ENCODE measurements around the gene OPCML.

The OPCML gene

DNA sequence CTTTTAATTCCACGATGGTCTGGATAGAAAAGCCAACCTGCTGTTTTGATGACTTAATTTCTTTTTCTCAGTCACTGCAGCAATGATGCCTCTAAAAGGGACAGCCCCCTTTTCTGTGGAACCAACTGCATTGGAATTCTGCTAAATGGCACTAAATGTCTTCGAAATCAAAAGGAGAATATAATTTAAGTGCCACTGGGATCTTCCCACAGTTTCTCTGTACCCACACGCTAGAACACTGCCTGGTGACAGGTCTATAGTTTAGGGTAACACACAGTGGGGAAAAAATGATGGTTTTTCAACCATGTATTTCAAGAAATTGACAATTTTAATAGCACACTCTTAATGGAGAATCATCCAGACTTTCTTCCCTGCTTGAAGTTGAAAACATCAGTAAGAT is 182.3 kb downstream of the OPCML start:
- DNase-seq = no peak

DNA sequence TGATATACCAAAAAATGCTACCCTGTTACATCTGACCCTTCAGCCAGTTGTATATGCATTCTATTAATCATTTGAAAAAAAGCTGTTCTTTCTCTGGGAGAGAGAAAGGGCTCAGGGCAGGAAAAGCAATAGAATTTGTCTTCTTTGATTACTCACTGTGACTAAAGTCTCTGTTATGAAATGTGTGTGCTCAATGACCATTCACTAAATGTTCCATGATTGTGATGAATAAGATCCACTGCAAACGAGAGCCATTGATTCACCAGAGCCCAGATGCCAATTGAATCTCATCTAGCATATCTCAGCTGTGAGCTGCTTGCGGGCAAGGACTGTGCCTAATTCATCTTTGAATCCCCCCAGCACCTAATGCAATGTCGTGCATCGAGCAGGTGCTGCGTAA is 184.3 kb downstream of the OPCML start:
- no peak for DNase-seq

DNA sequence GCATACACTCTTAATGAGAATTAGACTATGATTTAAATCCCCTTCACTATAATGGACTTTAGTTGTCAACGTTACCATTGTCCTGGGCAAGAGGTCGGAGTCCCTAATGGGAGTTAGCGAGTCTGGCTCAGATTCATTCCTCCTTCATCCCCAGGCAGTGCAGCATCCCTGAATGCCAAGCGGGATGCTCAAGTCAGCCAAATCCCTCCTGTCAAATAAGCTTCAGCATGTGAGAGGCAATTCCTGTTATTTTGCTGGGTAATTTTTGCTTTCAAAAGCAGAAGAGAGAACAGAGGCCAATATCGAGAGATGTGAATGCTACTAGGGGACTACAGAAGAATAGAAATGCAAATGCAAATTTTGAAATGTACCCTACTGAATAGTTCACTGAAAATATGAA is 186.2 kb downstream of the OPCML start:
- no peak for DNase-seq

DNA sequence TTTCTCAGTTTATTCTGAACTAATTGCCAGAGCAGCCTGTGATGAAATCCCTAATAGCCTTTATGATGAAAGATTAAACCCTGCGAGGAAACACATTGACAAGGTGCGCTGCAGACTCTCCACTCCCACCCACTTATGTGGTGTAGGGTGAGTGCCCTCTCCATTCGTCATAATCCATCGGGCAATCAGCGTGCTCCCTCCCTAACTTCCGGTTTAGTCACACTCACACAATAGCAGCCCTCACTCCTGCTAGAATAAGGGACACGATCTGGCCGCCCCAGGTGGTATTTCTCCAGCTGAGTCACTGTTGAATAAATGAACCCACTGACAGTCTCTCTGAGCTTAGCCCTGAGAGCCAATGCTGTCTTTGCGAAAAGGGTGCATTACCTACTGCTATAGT is 188.3 kb downstream of the OPCML start:
- peak; percentile 68 for DNase-seq

DNA sequence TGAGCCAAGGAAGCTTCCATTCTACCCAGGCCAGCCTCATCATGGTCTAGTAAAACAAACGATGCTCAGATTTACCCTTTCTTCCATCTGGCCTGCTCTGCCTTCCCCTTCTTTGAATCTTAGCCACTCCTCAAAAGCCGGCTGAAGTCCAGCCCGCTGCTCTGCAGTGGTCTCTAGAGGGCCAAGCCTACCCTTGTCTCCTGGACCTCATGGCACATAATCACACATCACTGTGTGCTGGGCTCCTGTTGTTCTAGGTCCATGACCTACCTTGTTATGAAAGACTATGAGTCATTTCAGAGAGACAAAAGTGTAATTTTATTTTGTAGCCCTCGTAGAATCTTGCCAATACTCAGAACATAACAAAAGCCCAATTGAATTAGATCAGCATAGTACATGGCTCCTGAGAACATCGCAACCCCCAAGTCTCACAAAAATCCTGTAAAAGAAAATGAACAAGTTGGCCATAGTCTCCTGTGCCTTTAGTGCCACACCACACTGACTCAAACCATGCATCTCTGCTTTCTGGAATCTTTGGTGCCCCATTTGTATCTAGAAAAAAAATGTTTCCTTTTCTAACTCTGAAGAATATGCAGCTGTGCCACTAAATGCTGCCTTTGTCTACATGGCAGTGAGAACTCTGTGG is 192.7 kb downstream of the OPCML start:
- no peak for DNase-seq

DNA sequence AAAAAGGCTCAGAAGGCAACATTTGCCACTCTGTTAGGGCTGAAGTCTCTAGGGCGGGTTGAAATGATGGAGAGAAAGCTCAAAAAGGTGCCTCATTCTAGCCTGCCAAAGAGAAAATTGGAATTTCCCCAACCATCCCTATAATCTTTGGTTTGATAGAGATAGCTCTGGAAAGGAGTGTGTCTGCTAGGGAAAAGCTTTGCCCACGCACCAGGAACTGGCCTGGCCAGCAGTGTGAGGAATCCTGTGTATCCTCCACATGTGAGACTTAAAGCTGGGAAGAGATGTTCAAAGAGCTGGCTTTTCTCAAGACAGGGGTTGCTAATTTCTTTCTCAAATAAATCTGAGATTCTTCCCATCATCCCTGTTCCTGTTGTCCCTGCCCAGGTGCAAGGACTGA is 193.7 kb downstream of the OPCML start:
- no peak for DNase-seq

DNA sequence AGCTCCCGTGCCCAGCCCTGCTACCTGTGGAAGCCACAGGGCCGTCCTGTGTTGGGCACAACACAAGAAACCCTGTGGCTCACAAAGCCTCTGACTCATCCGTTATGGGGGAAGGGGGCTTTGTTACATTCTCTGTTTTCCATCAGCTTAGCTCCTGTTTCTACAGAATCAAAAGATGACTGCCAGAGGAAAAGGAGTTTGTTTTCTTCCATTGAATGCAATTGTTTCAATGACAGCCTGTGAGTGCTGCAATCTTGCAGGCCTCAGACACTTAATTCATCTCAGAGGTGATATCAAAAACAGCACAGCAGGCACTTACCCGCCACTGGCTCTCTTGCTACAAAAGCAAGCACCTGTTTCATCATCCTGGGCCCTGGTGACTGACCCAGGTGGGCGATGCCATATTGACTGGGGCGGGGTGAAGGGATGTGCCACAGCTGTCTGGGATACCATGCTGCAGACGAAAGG is 194.3 kb downstream of the OPCML start:
- DNase-seq = no peak

DNA sequence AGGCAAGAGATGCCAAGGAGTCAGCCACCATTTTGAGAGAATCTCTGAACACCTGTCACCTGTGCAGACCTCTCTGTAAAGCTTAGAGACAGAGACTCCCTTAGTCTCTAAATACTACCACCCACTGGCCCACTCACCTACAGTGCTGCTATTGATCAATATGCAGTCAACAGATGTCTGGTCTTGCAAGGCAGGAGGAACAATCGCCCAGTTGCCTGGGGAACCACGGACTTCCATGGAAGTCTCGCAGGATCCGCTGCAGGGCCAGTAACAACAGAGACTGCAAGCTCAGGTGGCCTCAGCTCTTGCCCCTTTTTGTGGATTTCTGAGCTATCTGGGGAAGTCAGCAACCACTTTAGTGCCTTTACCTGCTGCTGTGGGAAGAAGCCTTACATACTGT is 195.1 kb downstream of the OPCML start:
- no peak for DNase-seq

DNA sequence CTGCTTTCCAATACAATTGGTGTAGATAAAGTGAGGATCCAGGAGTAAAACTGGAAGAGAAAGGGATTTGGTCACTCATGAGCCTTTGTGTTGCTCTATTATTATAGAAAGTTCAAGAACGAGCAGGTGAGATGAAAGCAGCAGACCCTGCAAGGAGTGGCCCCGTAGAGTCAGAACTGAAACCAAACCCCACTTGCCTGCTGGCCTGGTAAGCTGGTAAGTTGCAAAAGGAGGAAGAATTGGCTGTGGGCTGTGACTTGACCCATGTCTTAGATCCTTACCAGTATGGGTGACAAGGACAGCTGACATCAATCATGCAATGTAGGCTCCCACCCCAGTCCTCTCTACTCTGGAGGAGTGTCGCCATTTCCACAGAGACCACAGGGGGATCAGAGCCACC is 201.3 kb downstream of the OPCML start:
- no peak for DNase-seq

DNA sequence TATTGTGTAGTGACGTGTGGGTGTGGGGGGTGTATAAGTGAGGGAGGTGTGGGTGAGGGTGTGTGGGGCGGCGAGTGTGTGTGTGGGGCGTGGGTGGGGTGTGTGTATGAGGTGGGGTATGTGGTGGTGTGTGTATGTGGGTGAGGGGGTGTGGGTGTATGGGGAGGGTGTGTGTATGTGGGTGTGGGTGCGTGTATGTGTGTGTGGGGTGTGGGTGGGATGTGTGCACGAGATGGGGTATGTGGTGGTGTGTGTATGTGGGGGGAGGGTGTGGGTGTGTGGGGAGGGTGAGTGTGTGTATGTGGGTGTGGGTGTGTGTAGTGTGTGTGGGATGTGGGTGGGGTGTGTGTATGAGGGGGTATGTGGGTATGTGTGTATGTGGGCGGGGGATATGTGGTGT is 205.5 kb downstream of the OPCML start:
- DNase-seq = no peak

DNA sequence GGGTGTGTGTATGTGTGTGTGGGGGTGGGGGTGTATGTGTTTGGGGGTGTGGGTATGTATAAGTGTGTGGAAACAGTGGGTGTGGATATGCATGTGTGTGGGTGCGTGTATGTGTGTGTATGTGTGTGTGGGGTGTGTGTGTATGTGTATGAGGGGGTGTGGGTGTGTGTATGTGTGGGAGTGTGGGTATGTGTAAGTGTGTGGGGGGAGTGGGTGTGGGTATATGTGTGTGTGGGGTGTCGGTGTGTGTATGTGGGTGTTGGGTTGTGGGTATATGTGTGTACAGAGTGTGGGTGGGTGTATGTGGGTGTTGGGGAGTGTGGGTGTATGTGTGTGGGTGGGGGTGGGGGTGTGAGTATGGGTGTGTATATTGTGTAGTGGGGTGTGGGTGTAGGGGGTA is 206.0 kb downstream of the OPCML start:
- no peak for DNase-seq

DNA sequence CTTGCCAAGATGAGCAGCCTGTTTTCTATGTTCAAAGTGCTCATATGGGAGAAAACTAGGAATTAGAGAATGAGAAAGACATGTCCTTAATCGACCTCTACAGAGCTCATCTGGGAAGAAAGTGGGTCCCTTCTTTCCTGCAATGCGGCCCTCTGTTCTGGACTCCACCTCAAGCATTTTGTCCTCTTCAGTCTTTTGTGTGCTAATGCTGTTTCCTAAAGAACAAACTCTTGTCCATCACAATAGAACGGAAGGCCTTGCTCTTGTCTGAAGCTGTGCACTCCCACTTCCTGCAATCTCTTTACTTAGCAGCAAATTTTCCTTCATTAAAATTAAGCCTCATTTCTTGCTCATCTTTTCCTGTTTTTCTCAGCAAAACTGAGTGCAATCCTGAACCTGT is 206.6 kb downstream of the OPCML start:
- no peak for DNase-seq

DNA sequence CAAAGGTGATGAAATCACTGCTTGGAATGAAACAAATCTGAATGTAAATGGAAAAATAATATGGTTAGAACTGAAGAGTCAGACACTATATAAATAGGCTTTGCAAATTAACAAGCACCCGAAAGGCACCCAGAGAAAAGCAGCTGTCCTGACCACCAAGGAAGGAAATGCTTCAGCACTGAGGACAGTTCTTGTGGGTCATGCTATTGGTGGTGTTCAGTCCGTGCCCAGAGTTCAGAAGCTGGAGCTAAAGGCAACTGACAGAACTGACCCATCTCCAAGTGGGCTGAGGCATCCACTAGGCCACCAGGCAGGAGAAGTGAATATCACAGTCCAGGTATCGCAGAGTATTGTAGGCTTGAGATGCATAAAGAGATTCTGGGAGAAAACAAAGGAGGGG is 208.9 kb downstream of the OPCML start:
- DNase-seq = no peak

DNA sequence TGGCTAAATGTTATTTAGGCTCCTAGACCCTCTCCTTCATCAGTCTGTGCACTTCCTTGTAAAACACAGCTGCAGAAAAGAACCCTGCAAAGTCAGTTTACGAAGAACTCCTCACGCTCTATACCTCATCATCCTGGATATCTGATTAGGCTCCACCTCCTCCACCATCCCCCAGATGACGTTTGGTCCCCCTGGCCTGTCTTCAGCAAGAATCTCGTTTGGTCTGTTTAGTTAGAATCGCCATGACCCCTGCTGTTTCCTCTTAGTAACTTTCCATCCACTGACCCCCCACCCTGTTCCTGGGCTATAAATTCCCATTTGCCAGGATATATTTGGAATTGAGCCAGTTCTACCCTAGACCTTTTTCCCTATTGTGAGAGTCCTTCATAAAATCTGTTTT is 214.1 kb downstream of the OPCML start:
- no peak for DNase-seq

DNA sequence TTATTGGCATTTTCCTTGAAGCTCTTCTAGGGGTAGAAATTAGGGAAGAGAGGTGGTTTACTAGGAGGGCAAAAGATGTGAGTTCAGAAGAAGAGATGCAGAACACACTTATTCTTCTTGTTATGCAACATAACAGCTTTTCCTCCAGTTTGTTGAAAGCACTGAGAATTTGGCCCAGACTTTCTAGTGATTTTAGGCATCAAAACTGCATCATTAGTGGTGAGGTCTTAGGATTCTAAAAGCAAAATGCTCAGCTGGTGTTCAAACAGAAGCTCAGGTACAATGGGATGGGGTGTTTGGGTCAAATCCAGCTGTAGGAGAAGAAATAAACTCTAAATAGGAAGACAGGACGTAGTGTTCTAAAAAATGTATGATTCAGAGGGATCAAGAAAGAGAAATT is 221.1 kb downstream of the OPCML start:
- no peak for DNase-seq

DNA sequence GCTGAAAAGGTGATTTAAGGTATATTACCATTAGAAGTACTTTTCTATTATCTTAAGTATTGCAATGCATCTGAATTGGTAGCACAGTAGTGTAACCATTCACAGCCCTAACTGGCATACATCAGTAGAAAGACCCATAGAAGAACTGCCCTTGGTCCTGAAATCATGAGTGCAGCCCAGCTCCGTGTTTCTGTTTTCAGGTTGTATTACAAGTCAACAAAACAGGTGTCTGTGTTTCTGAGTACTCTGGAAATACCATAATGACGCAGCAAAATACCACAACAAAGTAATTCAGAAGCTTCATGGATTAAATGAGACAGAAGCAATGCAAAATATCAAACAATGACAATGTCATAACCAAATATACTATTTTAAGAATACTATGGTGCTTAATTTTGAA is 226.3 kb downstream of the OPCML start:
- no peak for DNase-seq

DNA sequence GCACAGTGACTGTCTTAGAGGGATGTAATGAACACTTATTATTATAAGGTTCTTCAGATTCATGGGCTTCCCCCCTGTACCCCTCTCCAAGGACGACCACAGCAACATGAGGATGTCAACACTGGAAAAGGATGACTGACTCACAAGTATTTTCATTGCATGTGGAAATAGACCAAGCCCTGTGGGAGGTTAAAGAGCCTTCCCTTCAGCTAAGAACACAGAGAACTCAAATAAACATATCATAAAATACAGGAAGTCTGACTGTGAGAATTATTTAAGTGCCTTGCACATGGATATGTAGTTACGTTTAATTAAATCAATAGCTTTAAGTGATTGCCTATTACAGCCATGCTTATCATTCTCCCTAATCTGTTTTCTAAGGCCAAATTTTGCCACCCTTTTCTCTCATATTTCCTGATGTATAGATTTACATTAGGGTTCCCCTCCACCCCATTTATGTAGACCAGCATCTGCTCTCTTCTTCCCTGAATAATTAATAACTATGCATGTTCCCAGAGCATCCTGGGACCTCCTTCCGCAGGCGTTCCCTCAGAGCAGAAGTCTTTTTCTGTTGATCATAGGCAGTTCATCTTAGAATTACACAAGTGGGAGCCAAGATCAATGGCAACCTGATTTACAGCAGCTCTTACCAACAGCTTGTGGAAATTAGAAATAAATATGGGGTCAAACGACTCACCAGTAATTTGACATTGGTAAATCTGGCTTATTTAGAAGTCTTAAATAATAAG is 226.9 kb downstream of the OPCML start:
- DNase-seq = no peak

DNA sequence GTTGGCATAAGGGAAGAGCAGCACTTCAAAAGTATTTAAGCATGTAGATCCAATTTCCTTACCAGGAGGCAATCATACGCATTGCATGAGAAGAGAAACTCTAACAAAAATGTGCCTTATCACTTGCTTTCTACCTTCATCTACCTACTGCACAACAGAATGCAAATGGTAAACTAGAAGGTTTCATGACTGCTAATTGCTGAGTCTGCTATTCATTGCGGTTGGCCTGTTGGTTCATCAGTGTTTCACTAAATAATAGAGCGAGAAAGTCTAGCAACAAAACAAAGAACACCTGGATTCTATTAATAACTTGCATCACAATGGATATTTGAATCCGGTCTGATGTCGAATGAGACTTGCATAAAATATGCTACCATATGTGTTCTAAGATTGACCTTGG is 229.0 kb downstream of the OPCML start:
- no peak for DNase-seq

DNA sequence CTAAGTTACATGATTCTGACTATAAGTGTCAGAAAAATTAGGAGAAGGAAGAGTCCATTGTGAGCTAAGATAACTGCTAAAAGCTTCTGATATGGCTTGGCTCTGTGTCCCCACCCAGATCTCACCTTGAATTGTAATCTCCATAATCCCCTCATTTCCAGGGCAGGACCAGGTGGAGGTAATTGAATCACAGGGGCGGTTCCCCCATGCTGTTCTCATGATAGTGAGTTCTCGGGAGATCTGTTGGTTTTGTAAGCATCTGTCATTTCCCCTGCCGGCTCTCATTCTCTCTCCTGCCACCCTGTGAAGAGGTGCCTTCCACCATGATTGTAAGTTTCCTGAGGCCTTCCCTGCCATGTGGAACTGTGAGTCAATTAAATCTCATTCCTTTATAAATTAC is 230.2 kb downstream of the OPCML start:
- no peak for DNase-seq

DNA sequence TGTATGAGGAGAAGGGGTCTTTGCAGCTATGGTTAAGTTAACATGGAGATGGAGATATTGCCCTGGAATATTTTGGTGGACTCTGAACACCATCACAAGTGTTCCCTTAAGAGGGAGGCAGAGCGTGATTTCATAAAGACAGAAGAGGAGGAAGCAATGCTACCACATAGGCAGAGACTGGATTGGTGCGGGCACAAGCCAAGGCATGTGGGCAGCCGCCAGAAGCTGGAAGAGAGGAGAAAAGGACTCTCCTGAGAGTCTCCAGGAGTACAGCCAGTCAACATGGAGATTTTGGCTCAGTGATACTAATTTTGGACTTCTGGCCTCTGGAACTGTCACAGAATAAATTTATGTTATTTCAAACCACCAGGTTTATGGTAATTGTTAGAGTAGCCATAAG is 231.6 kb downstream of the OPCML start:
- no peak for DNase-seq

DNA sequence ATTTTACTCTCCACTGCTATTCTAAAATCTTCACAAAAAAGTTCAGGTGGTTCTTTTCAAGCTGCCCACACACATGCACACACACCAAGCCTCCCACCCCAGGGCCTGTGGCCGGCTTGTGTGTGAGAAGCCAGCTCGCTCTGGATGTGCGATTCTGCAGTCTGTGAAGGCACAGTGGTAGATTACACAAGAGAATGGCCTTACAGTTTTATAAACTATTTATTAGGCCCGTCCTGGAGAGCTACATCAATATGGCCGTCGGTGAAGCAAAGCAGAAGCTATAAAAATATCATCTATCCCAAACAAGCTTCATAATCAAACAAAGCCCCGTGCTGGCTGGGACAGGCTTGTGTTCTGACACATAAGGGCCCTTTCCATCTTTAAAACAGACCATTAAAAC is 240.5 kb downstream of the OPCML start:
- no peak for DNase-seq

DNA sequence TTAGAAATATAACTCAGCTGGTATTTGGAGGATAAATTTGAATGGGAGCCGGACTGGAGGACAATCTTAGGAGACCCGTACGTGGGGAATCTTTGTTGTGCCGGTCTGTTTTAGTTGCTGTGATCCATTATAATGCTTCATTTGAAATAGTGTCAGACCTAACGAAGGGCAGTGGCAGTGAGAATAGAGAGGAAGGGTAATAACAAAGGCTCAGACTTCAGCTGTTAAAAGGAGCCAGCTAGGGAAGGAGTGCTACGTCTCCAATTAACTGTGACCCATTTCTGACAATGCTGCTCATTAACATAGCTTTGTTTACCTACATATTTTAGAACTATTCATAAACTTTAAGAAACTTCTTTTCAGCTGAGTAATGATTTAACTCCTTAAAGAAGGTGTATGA is 246.9 kb downstream of the OPCML start:
- no peak for DNase-seq

DNA sequence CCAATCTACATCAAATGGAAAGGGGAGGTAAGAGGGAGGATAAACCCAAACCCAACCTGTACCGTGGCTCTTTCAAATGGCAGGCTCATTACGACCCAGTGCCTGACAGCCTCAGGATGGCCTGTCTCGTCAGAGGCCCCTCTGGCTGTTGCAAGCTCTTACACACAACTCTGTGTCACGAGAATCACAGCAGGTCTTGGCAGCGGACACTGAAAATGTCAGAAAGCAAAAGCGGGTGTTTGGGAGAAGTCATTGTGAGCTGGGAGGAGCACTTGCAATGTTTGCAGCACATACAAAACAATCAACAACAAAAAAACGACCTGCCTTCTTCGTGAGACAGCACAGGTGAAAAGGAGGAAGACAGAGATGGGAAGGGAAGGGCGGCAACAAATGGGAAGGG is 248.1 kb downstream of the OPCML start:
- no peak for DNase-seq

DNA sequence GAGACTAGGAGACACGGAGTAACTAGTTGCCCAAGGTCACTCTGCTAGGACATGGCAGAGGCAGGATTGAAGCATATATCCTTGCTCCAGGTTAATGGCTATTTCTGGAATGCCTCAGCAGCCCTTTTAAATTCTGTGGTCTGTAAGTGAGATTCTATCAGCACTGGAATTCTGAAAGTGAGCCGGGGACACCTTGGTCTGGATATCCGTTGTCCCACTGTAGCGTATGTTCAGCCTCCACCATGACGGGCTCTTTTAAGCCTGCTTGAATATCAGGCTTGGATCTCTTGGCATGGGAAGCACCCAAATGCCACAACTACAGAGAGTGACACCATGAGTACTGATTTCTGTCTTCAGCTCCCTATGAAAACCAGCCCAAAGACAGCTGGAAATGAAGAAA is 254.4 kb downstream of the OPCML start:
- peak; percentile 93 for DNase-seq
